IPS-NIHi11 (cell line): ENCODE measurements around the gene C16orf86.
A peak's percentile ranks its signal among the peaks of the same experiment; 100 is the strongest.

ENCODE experiments used
- DNase-seq: peaks from one replicate; pipeline ENCODE4 v3.0.0; 2012; ENCODE audit warnings: mixed read lengths, low spot score

The C16orf86 gene, protein sequence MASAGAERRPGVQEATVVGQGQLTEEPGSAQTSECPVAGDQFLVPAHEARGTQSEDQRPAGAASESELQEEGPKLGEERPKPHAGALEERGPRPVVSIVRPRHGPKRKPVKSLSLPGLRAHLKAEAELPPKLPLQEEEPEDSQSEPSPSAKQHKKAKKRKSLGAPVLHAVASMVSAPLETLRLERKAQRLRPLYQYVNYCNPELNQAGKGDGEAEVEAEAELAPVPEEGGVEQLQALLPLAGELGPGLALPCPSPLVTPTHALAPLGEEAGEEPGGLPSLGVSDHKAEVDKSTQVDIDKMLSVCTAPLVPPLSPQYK

DNA sequence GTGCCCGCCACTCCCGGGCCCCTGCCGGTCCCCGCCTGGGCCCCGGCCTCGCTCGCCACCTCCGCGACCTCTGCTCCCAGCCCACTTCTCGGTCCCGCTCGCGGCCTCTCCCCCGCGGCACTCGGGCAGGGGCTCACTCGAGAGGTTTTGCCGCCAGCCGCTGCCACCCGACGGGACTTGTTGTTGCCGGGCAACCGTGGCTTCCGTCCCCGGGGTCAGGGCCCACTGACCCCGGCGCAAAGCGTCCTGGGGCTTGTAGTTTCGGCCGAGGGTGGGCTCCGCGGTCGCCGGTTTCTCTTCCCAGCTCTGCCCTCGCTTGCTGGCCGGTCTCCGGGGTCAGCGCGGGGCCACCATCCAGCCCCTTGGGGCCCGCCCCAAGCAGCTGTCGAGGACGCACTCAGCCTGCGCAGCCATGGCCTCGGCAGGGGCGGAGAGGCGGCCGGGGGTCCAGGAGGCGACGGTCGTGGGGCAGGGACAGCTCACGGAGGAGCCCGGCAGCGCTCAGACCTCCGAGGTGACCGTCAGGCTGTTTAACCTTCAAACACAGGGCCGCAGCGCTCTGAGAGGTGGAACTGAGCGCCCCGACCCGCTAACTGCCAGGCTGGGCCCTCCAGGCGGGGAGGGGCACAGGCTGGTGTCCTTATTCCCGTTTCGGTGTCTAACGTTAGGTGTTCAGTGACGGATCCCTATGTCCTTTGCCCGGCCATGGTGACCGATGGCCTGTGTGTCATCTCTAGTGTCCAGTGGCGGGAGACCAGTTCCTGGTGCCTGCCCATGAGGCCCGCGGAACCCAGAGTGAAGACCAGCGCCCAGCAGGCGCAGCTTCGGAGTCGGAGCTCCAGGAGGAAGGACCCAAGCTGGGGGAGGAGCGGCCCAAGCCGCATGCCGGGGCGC lies at the start of gene C16orf86, which contains the start of gene ENKD1:
Gene C16orf86, plus strand, starts transcription at position 256 of the 894 bp plus-strand sequence. Its CDS starts 157 bp downstream, at position 413.
Gene ENKD1, minus strand, starts transcription at position 192 of the 894 bp plus-strand sequence. CDS start 308 bp downstream, outside the sequence.
- DNase-seq = peak; percentile 94

DNA sequence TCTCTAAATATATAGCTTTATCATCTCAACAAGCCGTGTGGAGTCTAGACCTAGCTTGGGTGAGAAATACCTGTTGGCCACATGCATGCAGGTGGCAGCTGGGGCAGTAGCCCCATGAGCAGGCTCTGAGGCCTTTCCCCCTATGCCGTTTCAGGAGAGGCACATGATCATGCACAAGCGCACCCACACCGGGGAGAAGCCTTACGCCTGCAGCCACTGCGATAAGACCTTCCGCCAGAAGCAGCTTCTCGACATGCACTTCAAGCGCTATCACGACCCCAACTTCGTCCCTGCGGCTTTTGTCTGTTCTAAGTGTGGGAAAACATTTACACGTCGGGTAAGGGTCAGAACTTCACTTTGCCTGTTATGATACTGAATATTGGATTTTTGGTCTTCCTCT lies 38.4 kb upstream of the C16orf86 start:
- DNase-seq = no peak

DNA sequence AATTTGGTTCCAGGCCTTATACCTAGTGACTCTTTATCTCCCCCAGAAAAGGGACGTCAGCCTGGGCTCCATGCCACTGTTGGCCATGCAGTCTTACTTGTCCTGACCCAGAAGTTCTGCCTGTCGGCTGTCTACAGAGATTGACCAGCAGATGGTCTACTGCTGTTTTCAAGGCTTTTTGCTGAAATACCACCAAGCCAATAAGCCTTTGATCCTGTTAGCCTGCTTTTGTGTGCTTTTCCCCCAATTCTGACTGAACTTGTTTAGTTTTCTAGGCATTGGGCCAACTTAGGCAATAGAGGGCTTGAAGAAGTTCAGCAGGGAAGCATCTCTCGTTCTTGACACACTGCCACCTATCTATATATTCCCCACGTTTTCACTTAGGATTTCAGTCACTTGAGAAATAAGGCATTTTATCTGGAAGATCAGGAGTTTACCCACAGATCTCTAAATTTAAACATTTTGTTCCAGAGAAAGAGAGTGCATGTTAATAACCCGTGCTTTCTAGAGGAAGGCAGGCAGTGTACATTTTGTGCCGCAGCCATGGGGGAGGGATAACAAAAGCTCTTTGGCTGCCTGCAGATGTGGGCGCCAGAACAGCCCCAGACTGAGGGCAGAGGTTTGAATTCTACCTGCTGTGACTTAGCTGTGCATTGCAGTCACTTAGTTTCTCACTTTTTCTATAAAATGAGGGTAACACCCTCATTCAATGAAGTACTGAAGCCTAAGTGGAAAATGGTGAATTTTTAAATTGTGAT lies 34.0 kb upstream of the C16orf86 start:
- DNase-seq = no peak

DNA sequence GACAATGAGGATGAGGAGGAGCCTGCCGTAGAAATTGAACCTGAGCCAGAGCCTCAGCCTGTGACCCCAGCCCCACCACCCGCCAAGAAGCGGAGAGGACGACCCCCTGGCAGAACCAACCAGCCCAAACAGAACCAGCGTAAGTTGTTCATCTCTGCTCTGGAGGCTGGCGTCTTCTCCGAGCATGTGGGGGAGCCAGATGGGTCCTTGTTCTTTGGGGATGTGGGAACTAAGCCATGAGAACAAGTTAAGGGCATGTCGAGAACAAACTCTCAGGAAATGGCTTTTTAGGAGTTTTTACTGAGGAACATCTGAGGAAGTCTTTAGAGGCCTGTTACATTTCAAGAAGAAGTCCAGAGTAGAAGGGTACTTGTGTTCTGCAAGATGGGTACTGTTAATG lies 29.9 kb upstream of the C16orf86 start:
- DNase-seq = no peak

DNA sequence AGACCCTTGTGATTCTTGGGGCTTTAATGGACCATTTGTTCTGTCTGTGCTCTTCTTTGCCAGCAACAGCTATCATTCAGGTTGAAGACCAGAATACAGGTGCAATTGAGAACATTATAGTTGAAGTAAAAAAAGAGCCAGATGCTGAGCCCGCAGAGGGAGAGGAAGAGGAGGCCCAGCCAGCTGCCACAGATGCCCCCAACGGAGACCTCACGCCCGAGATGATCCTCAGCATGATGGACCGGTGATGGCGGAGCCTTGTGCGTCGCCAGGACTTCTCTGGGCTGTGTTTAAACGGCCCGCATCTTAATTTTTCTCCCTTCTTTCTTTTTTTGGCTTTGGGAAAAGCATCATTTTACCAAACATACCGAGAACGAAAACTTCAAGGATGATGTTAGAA lies 29.0 kb upstream of the C16orf86 start:
- DNase-seq = no peak

DNA sequence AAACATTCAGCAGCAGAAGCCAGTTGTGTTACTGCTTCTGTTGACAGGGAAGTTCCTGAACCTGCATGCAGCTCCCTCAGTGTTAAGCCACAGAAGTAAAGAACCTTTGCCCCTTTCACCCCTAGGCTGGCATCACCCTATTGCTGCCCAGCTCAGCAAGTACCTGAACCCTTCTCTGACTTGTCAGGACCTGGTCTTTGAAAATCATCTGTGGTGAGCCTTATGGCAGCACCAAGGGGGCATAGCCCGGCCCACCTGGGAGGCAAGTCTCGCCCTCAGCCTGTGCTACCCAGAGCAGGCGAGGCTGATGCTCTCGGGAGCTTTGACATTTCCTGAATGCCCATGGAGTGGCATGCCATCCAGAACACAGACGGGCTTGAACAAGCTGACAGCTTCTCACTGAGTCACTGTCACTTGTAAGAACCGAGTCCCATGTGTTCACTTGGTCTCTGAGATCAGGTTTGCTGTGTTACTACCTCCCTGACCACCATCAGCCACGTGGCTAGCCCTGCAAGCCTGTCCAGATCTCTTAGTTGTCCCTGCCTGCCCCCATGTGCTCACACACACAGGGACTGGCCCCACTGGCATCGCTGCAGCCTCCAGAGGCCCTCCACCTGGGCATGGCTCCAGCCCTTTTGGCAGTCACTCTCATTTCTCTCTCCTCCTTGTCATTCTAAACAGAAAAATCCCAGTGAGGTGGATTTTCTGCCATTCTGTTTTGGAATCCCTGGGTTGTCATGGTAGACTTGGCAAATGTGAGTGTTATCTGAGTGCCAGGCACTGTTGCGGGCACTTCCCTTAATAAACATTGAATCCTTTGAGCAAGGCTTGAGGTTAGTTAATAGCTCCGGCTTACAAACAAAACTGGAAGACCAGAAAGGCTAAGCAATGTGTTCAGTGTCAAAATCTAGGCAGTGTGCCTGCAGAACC lies 24.6 kb upstream of the C16orf86 start:
- no peak for DNase-seq

DNA sequence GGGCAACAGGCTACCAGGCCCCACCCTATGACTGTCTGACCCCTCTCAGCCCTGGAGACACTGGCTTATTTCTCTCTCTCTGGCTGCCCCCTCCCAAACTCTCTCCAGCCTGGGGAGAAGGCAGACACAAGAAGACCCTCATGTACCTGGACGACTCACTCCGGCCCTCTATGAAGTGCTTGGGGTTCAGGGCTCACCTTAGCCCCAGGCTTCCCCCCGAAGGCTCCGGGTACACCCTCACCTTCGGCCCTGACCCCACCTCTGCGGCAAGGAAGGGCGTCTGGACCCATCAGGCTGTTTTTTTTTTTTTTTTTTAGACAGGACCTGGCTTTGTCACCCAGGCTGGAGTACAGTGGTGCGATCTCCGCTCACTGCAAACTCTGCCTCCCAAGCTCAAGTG lies 22.6 kb upstream of the C16orf86 start:
- no peak for DNase-seq

DNA sequence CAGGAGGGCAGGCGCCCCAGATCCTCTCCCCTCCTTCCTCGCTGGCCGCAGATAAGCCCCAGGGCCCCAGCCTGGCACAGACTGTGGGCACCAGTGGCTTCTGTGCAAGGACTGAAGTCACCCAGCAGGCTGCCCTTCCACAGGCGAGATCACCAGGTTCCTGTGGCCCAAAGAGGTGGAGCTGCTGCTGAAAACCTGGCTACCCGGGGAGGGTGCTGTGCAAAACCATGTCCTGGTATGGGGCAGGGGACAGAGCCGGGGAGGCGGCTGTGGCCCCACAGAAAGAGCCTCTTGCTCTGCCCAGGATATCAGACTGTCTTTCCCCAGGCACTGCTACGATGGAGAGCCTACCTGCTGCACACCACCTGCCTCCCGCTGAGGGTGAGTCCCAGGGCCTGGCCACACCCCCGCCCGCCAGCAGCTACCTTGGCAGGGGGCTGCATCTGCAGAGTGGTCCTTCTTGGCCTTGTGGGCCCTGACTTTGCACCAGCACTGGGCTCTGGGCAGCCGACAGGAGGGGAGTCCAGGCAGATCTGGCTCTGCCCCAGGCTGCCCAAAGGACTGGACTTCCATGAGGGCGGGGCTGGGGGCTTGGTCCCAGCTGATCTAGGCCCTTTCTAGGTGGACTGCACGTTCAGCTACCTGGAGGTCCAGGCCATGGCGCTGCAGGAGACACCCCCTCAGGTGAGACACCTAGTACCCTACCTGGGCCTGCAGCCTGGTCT lies 21.1 kb upstream of the C16orf86 start:
- no peak for DNase-seq

DNA sequence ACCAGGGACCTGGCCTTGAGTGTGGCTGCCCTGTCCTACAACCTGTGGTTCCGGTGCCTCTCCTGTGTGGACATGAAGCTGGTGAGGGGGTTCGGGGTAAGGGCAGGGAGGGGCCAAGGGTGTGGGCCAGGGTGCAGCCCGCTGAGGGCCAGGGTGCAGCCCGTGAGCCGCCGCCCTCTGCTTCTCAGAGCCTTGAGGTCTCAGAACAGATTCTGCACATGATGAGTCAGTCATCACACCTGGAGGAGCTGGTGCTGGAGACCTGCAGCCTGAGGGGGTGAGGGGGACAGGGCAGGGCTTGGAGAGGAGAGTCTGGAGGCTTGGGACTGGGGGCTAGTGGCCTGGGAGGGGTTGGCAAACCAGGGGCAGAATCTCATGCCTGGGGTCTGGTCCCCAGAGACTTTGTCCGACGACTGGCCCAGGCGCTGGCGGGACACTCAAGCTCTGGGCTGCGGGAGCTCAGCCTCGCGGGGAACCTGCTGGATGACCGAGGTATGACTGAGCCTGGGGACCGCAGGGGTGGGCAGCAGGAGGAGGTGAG lies 19.4 kb upstream of the C16orf86 start:
- no peak for DNase-seq

DNA sequence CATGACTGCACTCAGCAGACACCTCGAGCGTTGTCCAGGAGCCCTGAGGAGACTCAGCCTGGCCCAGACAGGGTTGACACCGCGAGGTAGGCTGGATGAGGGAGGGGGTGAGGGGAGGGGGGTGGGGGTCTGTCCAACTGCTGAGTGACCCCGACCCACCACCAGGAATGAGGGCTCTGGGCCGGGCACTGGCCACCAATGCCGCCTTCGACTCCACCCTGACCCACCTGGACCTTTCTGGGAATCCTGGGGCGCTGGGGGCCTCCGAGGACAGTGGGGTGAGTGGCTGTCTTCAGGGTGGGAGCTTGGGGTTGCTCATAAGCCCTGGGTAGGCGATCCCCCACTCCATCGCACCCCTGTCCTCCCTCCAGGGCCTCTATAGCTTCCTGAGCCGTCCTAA lies 18.9 kb upstream of the C16orf86 start:
- no peak for DNase-seq

DNA sequence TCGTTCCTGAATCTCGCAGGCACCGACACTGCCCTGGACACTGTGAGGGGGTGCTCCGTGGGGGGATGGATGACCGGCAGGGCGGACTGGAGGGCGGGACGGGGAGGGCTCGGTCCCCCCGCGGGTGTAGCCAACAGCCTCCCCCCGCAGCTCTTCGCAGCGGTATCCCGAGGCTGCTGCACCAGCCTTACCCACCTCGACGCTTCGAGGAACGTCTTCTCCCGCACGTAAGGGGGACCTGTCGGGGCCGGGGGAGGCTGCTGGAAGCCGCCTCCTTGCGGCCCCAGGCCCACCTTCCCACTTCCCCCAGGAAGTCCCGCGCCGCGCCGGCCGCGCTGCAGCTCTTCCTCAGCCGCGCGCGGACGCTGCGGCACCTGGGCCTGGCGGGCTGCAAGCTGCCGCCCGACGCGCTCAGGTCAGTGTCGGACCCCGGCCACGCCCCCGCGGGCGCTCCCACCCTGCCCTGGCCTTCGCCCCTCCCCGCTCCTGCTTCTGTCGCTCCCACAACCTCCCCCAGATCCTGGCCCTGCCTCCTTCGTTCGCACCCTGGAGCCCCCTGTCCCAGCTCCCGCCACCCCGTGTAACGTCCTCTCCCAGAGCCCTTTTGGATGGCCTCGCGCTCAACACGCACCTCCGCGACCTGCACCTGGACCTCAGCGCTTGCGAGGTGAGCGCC lies 18.4 kb upstream of the C16orf86 start:
- DNase-seq = peak; percentile 65

DNA sequence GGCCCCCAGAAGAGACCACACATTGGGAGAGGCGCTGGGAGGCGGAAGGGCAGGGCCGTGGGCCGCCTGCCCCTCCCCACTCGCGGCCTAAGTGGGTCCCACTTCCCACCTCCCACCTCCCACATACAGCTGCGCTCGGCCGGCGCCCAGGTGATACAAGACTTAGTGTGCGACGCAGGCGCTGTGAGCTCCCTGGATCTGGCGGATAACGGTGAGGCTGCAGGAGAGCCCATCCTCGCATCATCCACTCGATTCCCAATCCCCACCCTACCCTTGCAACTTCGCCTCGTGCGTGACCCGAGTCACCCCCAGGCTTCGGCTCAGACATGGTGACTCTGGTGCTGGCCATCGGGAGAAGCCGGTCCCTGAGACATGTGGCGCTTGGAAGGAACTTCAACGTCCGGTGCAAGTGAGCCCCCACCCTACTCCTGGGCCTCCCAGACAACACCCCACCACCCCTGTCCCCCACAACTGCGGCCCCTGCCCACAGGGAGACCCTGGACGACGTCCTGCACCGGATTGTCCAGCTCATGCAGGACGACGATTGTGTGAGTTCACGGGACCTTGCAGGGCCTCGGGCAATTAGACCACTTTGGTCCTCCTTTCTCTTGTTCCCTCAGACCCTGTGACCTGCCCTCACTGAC lies 17.7 kb upstream of the C16orf86 start:
- no peak for DNase-seq

DNA sequence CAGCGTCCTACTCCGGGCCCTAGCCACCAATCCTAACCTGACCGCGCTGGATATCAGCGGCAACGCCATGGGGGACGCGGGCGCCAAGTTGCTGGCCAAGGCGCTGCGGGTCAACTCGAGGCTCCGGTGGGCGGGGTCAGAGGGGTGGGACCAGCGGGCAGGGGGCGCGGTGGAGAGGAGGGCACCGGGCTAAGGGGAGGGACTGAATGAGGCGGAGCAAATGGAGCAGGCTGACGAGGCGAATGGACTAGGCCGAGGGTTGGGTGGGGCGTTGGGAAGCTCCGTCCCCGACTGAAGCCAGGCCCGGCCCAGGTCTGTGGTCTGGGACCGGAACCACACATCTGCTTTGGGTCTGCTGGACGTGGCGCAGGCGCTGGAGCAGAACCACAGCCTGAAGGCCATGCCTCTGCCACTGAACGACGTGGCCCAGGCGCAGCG lies 17.1 kb upstream of the C16orf86 start:
- DNase-seq = peak; percentile 92

DNA sequence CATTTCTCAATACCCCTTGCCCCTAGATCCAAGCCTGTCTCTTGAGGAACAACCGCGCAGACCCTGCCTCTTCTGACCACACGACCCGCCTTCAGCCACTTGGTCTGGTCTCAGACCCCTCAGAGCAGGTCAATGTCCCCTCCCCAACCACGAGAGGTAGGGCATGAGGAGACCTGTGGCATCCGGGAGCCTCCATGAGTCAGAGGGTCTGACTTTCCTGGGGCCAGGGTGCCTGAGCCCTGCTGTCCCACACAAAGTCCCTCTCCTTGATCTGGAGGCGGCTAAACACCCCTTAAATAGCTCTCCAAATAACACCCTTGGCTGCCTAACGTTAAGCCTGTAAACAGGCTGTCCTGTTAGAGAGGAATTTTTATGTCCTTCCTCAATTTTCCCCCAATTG lies 16.6 kb upstream of the C16orf86 start:
- DNase-seq = no peak

DNA sequence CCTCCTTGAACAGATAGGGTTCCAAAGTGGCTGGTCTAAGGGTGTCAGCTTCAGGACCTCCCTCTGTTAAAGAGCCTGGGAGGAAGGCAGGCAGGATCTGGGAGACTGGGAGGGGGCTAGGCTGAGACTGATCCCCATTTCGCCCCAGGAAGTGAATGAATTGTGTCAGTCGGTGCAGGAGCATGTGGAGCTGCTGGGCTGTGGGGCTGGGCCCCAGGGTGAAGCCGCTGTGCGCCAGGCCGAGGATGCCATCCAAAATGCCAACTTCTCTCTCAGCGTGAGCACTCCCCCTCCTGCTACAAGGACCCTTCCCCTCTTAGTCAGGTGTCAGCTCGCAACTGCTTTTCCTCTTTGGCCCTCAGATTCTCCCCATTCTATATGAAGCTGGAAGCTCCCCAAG lies 15.6 kb upstream of the C16orf86 start:
- DNase-seq = no peak

DNA sequence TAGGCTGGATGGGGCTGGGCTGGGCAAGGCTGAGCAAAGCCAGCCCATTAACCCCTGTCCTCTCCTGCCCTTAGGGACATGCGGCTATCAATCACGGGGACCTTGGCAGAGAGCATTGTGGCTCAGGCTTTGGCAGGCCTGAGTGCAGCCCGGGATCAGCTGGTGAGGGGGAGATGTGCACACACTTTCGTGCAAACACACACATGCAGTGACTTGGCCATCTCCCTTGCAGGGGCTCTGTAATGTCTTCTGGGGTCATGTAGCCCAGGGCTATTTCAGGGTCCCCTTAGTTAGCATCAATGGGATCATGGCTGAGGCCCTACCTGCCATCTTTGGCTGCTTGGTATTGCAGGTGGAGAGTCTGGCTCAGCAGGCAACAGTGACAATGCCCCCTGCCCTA lies 14.8 kb upstream of the C16orf86 start:
- DNase-seq = no peak

DNA sequence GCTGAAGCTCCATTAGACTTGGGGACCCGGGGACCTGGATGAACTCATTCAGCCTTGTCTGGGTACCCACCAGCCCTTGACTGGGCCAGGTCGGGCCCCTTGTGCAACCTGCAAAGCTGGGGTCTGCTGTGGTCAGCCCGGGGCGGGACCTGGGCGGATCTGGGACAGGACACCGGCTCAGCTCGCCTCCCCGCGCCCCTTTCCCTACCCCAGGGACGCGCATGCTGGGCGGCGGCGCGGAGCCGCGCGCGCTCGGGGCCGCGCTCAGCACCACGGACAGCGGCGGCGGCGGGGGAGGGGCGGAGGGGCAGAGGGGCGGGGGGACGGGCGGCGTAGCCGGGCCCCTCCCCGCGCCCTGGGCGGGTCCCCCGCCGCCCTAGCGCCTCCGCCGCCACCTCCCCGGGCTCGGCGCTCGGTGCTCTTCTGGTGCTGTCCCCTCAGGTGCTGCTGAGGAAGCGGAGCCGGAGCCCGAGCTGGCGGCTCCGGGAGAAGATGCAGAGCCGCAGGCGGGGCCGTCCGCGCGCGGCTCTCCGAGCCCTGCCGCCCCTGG lies 14.0 kb upstream of the C16orf86 start:
- DNase-seq = peak; percentile 98

DNA sequence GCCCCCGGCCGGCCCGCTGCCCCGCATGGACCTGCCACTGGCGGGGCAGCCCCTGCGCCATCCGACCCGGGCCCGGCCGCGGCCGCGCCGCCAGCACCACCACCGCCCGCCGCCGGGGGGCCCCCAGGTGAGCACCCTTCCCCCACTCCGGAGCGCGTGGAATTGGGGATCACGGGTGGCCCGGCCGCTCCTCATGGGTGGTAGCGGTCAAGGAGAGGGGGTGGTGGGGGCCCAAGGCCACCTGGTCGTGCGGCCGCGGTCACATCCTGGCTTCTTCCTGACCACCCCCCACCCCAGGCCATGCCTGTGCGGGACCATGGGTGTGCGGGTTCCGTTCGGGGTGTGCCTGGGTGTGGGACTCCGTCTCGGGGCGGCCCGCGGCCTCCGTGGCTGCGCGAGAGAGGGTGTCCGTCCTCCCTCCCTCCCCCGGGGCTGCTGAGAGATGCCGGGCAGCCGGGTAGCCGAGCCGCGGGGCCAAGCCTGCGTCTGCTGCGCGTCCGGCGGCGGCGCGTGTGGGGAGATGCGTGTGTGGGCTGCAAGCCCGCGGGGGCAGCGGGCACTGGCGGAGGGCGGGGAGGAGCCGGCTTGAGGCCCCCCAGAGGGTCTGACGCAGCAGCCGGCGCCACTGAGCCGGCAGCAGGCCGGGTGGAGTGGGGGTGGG lies 13.4 kb upstream of the C16orf86 start:
- DNase-seq = no peak
